GM23338 (cell line): ENCODE results near the gene TRPC4AP. TPM values are rescaled to one million over a fixed set of nuclear protein-coding genes. Genes with fewer than 3 reads are reported as not detected.

Experiments used
- ATAC-seq: fragments of 200-7000 bp; cut with Tn5 transposase; 3 replicates; pipeline ENCODE4 v1.9.1; 2020
- DNase-seq: peaks from one replicate; pipeline ENCODE4 v3.0.0-alpha.2; 2015; ENCODE audit warnings: low spot score
- H2AFZ ChIP-seq: fragments of 200-600 bp; sonication (generic); 2 replicates; pipeline ENCODE4 v1.8.0; 2016; ENCODE audit warnings: antibody characterized with exemption, mild to moderate bottlenecking, moderate library complexity
- H3F3A ChIP-seq: fragments of 200-600 bp; sonication (generic); replicated peaks from 2 replicates; pipeline ENCODE4 v1.8.0; 2017; ENCODE audit warnings: antibody characterized with exemption, mixed run types, low read depth
- H3K27ac ChIP-seq: fragments of 200-600 bp; sonication (generic); 2 replicates; pipeline ENCODE4 v1.6.1; 2016; ENCODE audit warnings: low read depth
- H3K27me3 ChIP-seq: fragments of 200-600 bp; sonication (generic); 2 replicates; pipeline ENCODE4 v1.8.0; 2016; ENCODE audit warnings: mild to moderate bottlenecking, mixed run types, moderate library complexity; ENCODE audit not compliant: insufficient read depth
- H3K36me3 ChIP-seq: fragments of 200-600 bp; sonication (generic); 2 replicates; pipeline ENCODE4 v1.8.0; 2016; ENCODE audit warnings: mild to moderate bottlenecking; ENCODE audit not compliant: insufficient read depth
- H3K4me1 ChIP-seq: fragments of 200-600 bp; sonication (generic); 2 replicates; pipeline ENCODE4 v1.8.0; 2016; ENCODE audit warnings: mild to moderate bottlenecking, moderate library complexity; ENCODE audit not compliant: insufficient read depth
- H3K4me2 ChIP-seq: fragments of 200-600 bp; sonication (generic); 2 replicates; pipeline ENCODE4 v1.7.1; 2017; ENCODE audit warnings: mixed run types
- H3K4me3 ChIP-seq: fragments of 200-600 bp; sonication (generic); 2 replicates; pipeline ENCODE4 v1.6.1; 2016; ENCODE audit warnings: mixed run types
- H3K79me2 ChIP-seq: fragments of 200-600 bp; sonication (generic); replicated peaks from 2 replicates; pipeline ENCODE4 v1.8.0; 2017; ENCODE audit warnings: mild to moderate bottlenecking; ENCODE audit not compliant: insufficient read depth
- H3K9me2 ChIP-seq: fragments of 200-600 bp; sonication (generic); 2 replicates; pipeline ENCODE4 v1.8.0; 2017; ENCODE audit not compliant: insufficient read depth
- H4K20me1 ChIP-seq: fragments of 200-600 bp; sonication (generic); replicated peaks from 2 replicates; pipeline ENCODE4 v1.8.0; 2017; ENCODE audit warnings: mild to moderate bottlenecking; ENCODE audit not compliant: insufficient read depth
- H3K27ac Mint-ChIP-seq: 2 replicates; pipeline ENCODE4 v1.8.0; 2020; ENCODE audit warnings: inconsistent platforms, mild to moderate bottlenecking, moderate library complexity, mixed read lengths
- H3K27me3 Mint-ChIP-seq: 3 replicates; pipeline ENCODE4 v1.8.0; 2022; ENCODE audit warnings: low read depth, mild to moderate bottlenecking, moderate library complexity, mixed read lengths, inconsistent platforms; ENCODE audit not compliant: insufficient read depth, poor library complexity
- H3K36me3 Mint-ChIP-seq: 3 replicates; pipeline ENCODE4 v1.8.0; 2021; ENCODE audit warnings: low read depth, mild to moderate bottlenecking, inconsistent platforms, moderate library complexity, mixed read lengths
- H3K4me1 Mint-ChIP-seq: 3 replicates; pipeline ENCODE4 v1.8.0; 2020; ENCODE audit warnings: mild to moderate bottlenecking, inconsistent platforms, mixed read lengths
- H3K4me3 Mint-ChIP-seq: 3 replicates; pipeline ENCODE4 v1.8.0; 2021; ENCODE audit warnings: moderate library complexity, mild to moderate bottlenecking, inconsistent platforms, mixed read lengths
- H3K9me3 Mint-ChIP-seq: 3 replicates; pipeline ENCODE4 v1.8.0; 2020; ENCODE audit warnings: moderate library complexity, mild to moderate bottlenecking, inconsistent platforms, mixed read lengths
- CREB1 ChIP-seq: fragments of 250-450 bp; sonication (Bioruptor Pico); IDR thresholded peaks from 2 replicates; pipeline ENCODE4 v1.5.0; 2020; ENCODE audit warnings: low read depth, mild to moderate bottlenecking, moderate library complexity
- EZH2 ChIP-seq: fragments of 200-600 bp; sonication (generic); IDR thresholded peaks from one replicate; pipeline ENCODE4 v1.8.0; 2017; ENCODE audit warnings: antibody characterized with exemption, mild to moderate bottlenecking, low read depth; ENCODE audit not compliant: unreplicated experiment
- EZH2phosphoT487 ChIP-seq: fragments of 200-600 bp; sonication (generic); IDR thresholded peaks from one replicate; pipeline ENCODE4 v1.8.1; 2018; ENCODE audit warnings: antibody characterized with exemption; ENCODE audit not compliant: unreplicated experiment
- JUNB ChIP-seq: IDR thresholded peaks from one replicate; pipeline ENCODE4 v1.6.1; 2016; ENCODE audit warnings: antibody characterized with exemption; ENCODE audit not compliant: unreplicated experiment
- NANOG ChIP-seq: IDR thresholded peaks from 2 replicates; pipeline ENCODE4 v1.6.1; 2016; ENCODE audit warnings: antibody characterized with exemption, borderline replicate concordance
- POLR2AphosphoS5 ChIP-seq: IDR thresholded peaks from 2 replicates; pipeline ENCODE4 v1.6.1; 2016; ENCODE audit warnings: antibody characterized with exemption, low read depth
- STAT1 ChIP-seq: IDR thresholded peaks from one replicate; pipeline ENCODE4 v1.6.1; 2016; ENCODE audit warnings: antibody characterized with exemption; ENCODE audit not compliant: unreplicated experiment
- ZNF114 ChIP-seq: fragments of 250-450 bp; sonication (Bioruptor Pico); IDR thresholded peaks from 2 replicates; pipeline ENCODE4 v1.5.0; 2020; ENCODE audit warnings: mild to moderate bottlenecking, moderate library complexity
- ZNF331 ChIP-seq: fragments of 250-450 bp; sonication (Bioruptor Pico); IDR thresholded peaks from 2 replicates; pipeline ENCODE4 v1.5.0; 2020; ENCODE audit warnings: low read depth, mild to moderate bottlenecking, moderate library complexity
- ZNF462 ChIP-seq: fragments of 250-450 bp; sonication (Bioruptor Pico); IDR thresholded peaks from 2 replicates; pipeline ENCODE4 v1.5.0; 2020; ENCODE audit warnings: mild to moderate bottlenecking, moderate library complexity
- polyA plus RNA-seq: library from polyadenylated mRNA; unstranded; fragments of >200 nt; fragmentation: Nextera tagmentation; extraction: Ambion mirVana; gene quantifications from 2 replicates; pipeline ENCODE4 v1.2.1, GENCODE V29; 2016
- total RNA-seq: library from RNA; depleted of rRNA; stranded (reverse); fragments of >200 nt; shearing (Covaris generic); gene quantifications from 2 replicates; pipeline ENCODE4 v1.2.3, GENCODE V29; 2014
- TF ChIP-seq, protein P1 (sequence below): IDR thresholded peaks from 2 replicates; pipeline ENCODE4 v1.6.1; 2016; ENCODE audit warnings: antibody characterized with exemption
- TF ChIP-seq, protein P2 (sequence below): IDR thresholded peaks from one replicate; pipeline ENCODE4 v1.6.1; 2018; ENCODE audit warnings: antibody characterized with exemption; ENCODE audit not compliant: unreplicated experiment

TRPC4AP gene
- total and polyA plus RNA-seq, 2 experiments from 2014 or later = 48.8 to 89.5 TPM

- TF ChIP-seq, protein P1, sequence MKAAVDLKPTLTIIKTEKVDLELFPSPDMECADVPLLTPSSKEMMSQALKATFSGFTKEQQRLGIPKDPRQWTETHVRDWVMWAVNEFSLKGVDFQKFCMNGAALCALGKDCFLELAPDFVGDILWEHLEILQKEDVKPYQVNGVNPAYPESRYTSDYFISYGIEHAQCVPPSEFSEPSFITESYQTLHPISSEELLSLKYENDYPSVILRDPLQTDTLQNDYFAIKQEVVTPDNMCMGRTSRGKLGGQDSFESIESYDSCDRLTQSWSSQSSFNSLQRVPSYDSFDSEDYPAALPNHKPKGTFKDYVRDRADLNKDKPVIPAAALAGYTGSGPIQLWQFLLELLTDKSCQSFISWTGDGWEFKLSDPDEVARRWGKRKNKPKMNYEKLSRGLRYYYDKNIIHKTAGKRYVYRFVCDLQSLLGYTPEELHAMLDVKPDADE = no peak
- TF ChIP-seq JUNB = no peak
Measured at GRCh38 chr20:34953960-34954359, 138.6 kb downstream of the TRPC4AP start (continued).

DNA sequence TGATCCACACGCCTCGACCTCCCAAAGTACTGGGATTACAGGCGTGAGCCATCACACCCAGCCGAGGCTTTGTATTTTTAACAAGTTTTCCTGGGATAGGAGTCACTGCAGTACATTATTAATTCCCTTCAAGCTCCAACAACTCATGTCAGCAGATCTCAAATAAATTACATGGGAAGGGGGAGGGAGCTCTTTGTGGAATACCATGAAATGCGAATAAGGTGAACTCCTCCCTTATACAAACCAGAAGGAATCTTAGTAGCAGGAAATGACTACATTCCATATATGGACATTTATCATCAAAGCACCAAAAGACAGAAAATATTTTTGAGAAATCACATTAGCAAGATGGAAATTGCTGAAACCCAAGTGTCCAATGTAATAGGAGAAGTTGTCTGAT is 139.9 kb downstream of the TRPC4AP start:
- peaks cover 15% of the 10 kb centered on the region; the same call in 1 of the 2 replicates for H3F3A ChIP-seq
- no peak overlapping the region for H3K27ac Mint-ChIP-seq
- TF ChIP-seq ZNF331 (CRISPR knock-in tag) = no peak
- TF ChIP-seq JUNB = no peak
- no peak for TF ChIP-seq POLR2AphosphoS5
- TF ChIP-seq, protein P1 = no peak
- TF ChIP-seq, protein P2, sequence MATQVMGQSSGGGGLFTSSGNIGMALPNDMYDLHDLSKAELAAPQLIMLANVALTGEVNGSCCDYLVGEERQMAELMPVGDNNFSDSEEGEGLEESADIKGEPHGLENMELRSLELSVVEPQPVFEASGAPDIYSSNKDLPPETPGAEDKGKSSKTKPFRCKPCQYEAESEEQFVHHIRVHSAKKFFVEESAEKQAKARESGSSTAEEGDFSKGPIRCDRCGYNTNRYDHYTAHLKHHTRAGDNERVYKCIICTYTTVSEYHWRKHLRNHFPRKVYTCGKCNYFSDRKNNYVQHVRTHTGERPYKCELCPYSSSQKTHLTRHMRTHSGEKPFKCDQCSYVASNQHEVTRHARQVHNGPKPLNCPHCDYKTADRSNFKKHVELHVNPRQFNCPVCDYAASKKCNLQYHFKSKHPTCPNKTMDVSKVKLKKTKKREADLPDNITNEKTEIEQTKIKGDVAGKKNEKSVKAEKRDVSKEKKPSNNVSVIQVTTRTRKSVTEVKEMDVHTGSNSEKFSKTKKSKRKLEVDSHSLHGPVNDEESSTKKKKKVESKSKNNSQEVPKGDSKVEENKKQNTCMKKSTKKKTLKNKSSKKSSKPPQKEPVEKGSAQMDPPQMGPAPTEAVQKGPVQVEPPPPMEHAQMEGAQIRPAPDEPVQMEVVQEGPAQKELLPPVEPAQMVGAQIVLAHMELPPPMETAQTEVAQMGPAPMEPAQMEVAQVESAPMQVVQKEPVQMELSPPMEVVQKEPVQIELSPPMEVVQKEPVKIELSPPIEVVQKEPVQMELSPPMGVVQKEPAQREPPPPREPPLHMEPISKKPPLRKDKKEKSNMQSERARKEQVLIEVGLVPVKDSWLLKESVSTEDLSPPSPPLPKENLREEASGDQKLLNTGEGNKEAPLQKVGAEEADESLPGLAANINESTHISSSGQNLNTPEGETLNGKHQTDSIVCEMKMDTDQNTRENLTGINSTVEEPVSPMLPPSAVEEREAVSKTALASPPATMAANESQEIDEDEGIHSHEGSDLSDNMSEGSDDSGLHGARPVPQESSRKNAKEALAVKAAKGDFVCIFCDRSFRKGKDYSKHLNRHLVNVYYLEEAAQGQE = no peak
- no peak for TF ChIP-seq NANOG
- no peak for TF ChIP-seq EZH2
- no peak for TF ChIP-seq ZNF462 (CRISPR knock-in tag)
- TF ChIP-seq ZNF114 (CRISPR knock-in tag) = no peak
- TF ChIP-seq EZH2phosphoT487 = no peak
- TF ChIP-seq STAT1 = no peak
- no peak for TF ChIP-seq CREB1 (CRISPR knock-in tag)

More for the DNA sequence above, 139.9 kb downstream of the TRPC4AP start:
- no peaks in the 10 kb centered on the region; the same call in 1 of the 2 replicates for H4K20me1 ChIP-seq
- H3K27ac ChIP-seq = no peak overlapping the region; the same call in 1 of the 2 replicates
- no peak overlapping the region for H2AFZ ChIP-seq
- peaks cover 15% of the 10 kb centered on the region for H3K27me3 Mint-ChIP-seq
- H3K4me3 Mint-ChIP-seq = no peak overlapping the region
- no peaks in the 10 kb centered on the region for H3K79me2 ChIP-seq
- no peaks in the 10 kb centered on the region for H3K9me2 ChIP-seq
- DNase-seq (no peak), ATAC-seq (no peak)
- peaks cover 5% of the 10 kb centered on the region; the same call in 1 of the 2 replicates for H3K36me3 ChIP-seq
- no peaks in the 10 kb centered on the region for H3K27me3 ChIP-seq
- peaks cover 32% of the 10 kb centered on the region for H3K4me1 ChIP-seq
- 0 out of 3 replicates have a peak, but pooled peaks cover 3% of the 10 kb centered on the region for H3K36me3 Mint-ChIP-seq
- H3K4me1 Mint-ChIP-seq = peaks cover 37% of the 10 kb centered on the region
- H3K4me2 ChIP-seq = no peak overlapping the region
- H3K9me3 Mint-ChIP-seq = peaks cover 4% of the 10 kb centered on the region; the same call in 2 of the 3 replicates
- H3K4me3 ChIP-seq = no peak overlapping the region
